Measurements from ENCODE around the gene KIAA0040. TPM values are rescaled to one million over a fixed set of nuclear protein-coding genes. Genes with fewer than 3 reads are reported as not detected.
A peak's percentile ranks its signal among the peaks of the same experiment; 100 is the strongest.

KIAA0040 gene
- total RNA-seq, 1 experiment from 2014 or later: 15.0 TPM

DNA sequence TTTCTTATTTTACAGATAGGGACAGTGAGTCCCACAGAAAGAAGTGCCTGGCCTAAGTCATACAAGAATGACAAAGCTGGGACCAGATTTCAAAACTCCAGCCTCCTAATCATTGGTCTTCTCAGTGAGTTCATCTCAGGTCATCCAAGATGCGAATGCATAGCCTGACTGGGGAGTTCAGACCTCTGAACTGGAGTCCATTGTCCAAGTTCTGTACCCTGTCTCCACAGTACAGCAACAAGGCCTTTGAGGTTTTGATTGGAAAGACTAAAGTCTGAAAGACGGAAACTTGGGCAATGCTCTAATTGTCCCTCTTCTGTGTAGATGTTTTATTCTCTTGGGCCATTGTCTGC lies 63.0 kb downstream of the KIAA0040 start:
- TF ChIP-seq TEAD4 (CRISPR knock-in tag; IDR thresholded peaks at IDR 0.05): no peak
- TF ChIP-seq, protein P1, sequence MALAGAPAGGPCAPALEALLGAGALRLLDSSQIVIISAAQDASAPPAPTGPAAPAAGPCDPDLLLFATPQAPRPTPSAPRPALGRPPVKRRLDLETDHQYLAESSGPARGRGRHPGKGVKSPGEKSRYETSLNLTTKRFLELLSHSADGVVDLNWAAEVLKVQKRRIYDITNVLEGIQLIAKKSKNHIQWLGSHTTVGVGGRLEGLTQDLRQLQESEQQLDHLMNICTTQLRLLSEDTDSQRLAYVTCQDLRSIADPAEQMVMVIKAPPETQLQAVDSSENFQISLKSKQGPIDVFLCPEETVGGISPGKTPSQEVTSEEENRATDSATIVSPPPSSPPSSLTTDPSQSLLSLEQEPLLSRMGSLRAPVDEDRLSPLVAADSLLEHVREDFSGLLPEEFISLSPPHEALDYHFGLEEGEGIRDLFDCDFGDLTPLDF (CRISPR knock-in tag; IDR thresholded peaks at IDR 0.05): no peak
- TF ChIP-seq, protein P2, sequence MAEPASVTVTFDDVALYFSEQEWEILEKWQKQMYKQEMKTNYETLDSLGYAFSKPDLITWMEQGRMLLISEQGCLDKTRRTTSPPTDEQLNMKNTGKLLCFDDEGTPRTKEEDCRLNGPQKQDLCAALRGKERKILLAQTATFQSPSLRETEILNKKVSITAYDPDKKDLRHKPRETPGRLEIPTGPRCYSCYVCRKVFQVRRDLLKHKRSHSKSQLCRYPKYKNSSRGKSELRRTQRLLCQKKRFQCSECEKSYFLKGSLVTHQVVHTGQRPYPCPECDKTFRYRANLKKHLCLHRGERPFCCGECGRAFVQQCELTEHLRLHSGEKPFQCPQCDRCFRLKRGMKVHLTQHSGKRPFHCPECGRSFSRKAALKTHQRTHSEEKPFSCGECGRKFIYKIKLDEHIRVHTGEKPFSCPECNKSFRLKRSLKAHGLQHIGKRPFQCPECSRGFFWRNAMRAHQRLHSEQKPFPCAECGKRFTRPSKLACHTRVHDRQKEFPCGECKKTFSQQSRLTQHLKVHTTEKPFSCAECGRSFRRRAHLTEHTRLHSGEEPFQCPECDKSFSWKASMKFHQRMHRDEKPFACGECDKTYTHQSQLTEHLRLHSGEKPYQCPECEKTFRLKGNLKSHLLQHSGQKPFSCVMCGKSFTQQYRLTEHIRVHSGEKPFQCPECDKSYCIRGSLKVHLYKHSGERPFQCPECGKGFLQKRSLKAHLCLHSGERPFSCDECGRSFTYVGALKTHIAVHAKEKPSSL (CRISPR knock-in tag; conservative IDR thresholded peaks at IDR 0.05): no peak
- TF ChIP-seq, protein P3, sequence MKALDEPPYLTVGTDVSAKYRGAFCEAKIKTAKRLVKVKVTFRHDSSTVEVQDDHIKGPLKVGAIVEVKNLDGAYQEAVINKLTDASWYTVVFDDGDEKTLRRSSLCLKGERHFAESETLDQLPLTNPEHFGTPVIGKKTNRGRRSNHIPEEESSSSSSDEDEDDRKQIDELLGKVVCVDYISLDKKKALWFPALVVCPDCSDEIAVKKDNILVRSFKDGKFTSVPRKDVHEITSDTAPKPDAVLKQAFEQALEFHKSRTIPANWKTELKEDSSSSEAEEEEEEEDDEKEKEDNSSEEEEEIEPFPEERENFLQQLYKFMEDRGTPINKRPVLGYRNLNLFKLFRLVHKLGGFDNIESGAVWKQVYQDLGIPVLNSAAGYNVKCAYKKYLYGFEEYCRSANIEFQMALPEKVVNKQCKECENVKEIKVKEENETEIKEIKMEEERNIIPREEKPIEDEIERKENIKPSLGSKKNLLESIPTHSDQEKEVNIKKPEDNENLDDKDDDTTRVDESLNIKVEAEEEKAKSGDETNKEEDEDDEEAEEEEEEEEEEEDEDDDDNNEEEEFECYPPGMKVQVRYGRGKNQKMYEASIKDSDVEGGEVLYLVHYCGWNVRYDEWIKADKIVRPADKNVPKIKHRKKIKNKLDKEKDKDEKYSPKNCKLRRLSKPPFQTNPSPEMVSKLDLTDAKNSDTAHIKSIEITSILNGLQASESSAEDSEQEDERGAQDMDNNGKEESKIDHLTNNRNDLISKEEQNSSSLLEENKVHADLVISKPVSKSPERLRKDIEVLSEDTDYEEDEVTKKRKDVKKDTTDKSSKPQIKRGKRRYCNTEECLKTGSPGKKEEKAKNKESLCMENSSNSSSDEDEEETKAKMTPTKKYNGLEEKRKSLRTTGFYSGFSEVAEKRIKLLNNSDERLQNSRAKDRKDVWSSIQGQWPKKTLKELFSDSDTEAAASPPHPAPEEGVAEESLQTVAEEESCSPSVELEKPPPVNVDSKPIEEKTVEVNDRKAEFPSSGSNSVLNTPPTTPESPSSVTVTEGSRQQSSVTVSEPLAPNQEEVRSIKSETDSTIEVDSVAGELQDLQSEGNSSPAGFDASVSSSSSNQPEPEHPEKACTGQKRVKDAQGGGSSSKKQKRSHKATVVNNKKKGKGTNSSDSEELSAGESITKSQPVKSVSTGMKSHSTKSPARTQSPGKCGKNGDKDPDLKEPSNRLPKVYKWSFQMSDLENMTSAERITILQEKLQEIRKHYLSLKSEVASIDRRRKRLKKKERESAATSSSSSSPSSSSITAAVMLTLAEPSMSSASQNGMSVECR (CRISPR knock-in tag; IDR thresholded peaks at IDR 0.05; ENCODE audit: borderline replicate concordance): no peak
- TF ChIP-seq RELA (CRISPR knock-in tag; IDR thresholded peaks at IDR 0.05; ENCODE audit: borderline replicate concordance): no peak
- TF ChIP-seq, protein P4, sequence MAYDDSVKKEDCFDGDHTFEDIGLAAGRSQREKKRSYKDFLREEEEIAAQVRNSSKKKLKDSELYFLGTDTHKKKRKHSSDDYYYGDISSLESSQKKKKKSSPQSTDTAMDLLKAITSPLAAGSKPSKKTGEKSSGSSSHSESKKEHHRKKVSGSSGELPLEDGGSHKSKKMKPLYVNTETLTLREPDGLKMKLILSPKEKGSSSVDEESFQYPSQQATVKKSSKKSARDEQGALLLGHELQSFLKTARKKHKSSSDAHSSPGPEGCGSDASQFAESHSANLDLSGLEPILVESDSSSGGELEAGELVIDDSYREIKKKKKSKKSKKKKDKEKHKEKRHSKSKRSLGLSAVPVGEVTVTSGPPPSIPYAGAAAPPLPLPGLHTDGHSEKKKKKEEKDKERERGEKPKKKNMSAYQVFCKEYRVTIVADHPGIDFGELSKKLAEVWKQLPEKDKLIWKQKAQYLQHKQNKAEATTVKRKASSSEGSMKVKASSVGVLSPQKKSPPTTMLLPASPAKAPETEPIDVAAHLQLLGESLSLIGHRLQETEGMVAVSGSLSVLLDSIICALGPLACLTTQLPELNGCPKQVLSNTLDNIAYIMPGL (CRISPR knock-in tag; IDR thresholded peaks at IDR 0.05): no peak
- TF ChIP-seq MXD4 (CRISPR knock-in tag; IDR thresholded peaks at IDR 0.05; ENCODE audit: borderline replicate concordance): no peak
- TF ChIP-seq, protein P5, sequence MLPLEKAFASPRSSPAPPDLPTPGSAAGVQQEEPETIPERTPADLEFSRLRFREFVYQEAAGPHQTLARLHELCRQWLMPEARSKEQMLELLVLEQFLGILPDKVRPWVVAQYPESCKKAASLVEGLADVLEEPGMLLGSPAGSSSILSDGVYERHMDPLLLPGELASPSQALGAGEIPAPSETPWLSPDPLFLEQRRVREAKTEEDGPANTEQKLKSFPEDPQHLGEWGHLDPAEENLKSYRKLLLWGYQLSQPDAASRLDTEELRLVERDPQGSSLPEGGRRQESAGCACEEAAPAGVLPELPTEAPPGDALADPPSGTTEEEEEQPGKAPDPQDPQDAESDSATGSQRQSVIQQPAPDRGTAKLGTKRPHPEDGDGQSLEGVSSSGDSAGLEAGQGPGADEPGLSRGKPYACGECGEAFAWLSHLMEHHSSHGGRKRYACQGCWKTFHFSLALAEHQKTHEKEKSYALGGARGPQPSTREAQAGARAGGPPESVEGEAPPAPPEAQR (CRISPR knock-in tag; IDR thresholded peaks at IDR 0.05): no peak
- no peak for TF ChIP-seq JAZF1 (CRISPR knock-in tag; IDR thresholded peaks at IDR 0.05)
- TF ChIP-seq ESRRA (CRISPR knock-in tag; IDR thresholded peaks at IDR 0.05; ENCODE audit: borderline replicate concordance): no peak
- TF ChIP-seq, protein P6, sequence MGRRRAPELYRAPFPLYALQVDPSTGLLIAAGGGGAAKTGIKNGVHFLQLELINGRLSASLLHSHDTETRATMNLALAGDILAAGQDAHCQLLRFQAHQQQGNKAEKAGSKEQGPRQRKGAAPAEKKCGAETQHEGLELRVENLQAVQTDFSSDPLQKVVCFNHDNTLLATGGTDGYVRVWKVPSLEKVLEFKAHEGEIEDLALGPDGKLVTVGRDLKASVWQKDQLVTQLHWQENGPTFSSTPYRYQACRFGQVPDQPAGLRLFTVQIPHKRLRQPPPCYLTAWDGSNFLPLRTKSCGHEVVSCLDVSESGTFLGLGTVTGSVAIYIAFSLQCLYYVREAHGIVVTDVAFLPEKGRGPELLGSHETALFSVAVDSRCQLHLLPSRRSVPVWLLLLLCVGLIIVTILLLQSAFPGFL (CRISPR knock-in tag; IDR thresholded peaks at IDR 0.05; ENCODE audit: borderline replicate concordance): no peak
- TF ChIP-seq ZNF263 (CRISPR knock-in tag; IDR thresholded peaks at IDR 0.05; ENCODE audit: low read depth): no peak
- no peak for TF ChIP-seq ZNF423 (CRISPR knock-in tag; IDR thresholded peaks at IDR 0.05)
- TF ChIP-seq TP53 (CRISPR knock-in tag; IDR thresholded peaks at IDR 0.05): no peak
- TF ChIP-seq, protein P7, sequence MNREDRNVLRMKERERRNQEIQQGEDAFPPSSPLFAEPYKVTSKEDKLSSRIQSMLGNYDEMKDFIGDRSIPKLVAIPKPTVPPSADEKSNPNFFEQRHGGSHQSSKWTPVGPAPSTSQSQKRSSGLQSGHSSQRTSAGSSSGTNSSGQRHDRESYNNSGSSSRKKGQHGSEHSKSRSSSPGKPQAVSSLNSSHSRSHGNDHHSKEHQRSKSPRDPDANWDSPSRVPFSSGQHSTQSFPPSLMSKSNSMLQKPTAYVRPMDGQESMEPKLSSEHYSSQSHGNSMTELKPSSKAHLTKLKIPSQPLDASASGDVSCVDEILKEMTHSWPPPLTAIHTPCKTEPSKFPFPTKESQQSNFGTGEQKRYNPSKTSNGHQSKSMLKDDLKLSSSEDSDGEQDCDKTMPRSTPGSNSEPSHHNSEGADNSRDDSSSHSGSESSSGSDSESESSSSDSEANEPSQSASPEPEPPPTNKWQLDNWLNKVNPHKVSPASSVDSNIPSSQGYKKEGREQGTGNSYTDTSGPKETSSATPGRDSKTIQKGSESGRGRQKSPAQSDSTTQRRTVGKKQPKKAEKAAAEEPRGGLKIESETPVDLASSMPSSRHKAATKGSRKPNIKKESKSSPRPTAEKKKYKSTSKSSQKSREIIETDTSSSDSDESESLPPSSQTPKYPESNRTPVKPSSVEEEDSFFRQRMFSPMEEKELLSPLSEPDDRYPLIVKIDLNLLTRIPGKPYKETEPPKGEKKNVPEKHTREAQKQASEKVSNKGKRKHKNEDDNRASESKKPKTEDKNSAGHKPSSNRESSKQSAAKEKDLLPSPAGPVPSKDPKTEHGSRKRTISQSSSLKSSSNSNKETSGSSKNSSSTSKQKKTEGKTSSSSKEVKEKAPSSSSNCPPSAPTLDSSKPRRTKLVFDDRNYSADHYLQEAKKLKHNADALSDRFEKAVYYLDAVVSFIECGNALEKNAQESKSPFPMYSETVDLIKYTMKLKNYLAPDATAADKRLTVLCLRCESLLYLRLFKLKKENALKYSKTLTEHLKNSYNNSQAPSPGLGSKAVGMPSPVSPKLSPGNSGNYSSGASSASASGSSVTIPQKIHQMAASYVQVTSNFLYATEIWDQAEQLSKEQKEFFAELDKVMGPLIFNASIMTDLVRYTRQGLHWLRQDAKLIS (CRISPR knock-in tag; IDR thresholded peaks at IDR 0.05; ENCODE audit: borderline replicate concordance): no peak
- TF ChIP-seq, protein P8, sequence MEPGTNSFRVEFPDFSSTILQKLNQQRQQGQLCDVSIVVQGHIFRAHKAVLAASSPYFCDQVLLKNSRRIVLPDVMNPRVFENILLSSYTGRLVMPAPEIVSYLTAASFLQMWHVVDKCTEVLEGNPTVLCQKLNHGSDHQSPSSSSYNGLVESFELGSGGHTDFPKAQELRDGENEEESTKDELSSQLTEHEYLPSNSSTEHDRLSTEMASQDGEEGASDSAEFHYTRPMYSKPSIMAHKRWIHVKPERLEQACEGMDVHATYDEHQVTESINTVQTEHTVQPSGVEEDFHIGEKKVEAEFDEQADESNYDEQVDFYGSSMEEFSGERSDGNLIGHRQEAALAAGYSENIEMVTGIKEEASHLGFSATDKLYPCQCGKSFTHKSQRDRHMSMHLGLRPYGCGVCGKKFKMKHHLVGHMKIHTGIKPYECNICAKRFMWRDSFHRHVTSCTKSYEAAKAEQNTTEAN (CRISPR knock-in tag; IDR thresholded peaks at IDR 0.05): no peak
- no peak for TF ChIP-seq TCF7 (CRISPR knock-in tag; IDR thresholded peaks at IDR 0.05; ENCODE audit: low read depth)
- TF ChIP-seq CREM (CRISPR knock-in tag; IDR thresholded peaks at IDR 0.05): no peak
- TF ChIP-seq CBFB (CRISPR knock-in tag; IDR thresholded peaks at IDR 0.05; ENCODE audit: low read depth): no peak
- no peaks in the 10 kb centered on the region for H3K27me3 Mint-ChIP-seq (ENCODE audit: low read depth)
- peaks cover 2% of the 10 kb centered on the region; the same call in 1 of the 2 replicates for H3K36me3 Mint-ChIP-seq
- ATAC-seq (peak; percentile 8), DNase-seq (ENCODE audit: low spot score) (no peak)
- CTCF ChIA-PET: interaction anchor here (0.7 to 8.0 kb wide), 5 partner anchors 15 to 100 kb away, joined by 3 to 110 read pairs (median 7); no protein-coding TSS in a partner anchor
- H3K4me1 Mint-ChIP-seq: peaks cover 56% of the 10 kb centered on the region
- peaks cover 3% of the 10 kb centered on the region; the same call in 1 of the 2 replicates for H3K9me3 Mint-ChIP-seq
- no peak overlapping the region for H3K4me3 Mint-ChIP-seq
- peak overlapping the region; percentile 95 for H3K27ac Mint-ChIP-seq
- POLR2A ChIA-PET: interaction anchor here (0.5 kb wide), 1 partner anchor 100 kb away, joined by 5 read pairs; no protein-coding TSS in a partner anchor

All from WTC11 (cell line).